ENCODE data around the gene CPLX4.

The CPLX4 gene

GRCh38 chr18:59272891-59273758 is 45.3 kb downstream of the CPLX4 start, which contains the start of gene RAX:
TSS of gene RAX (minus strand) at chr18:59273454. CDS start at chr18:59273206, 248 bp downstream.
- Histone ChIP-seq H3K9me2 (ENCODE audit: low read depth, low read length) (no peaks in the 10 kb centered on the region), H3K79me2 (ENCODE audit: insufficient read depth, low read length) (no peaks in the 10 kb centered on the region), H3F3A (ENCODE audit: insufficient read depth, low read length) (no peaks in the 10 kb centered on the region), H2AFZ (ENCODE audit: low read length) (no peak within 1 kb of the TSS), H3K27ac (ENCODE audit: low read depth, low read length, poor library complexity, severe bottlenecking) (no peak within 1 kb of the TSS), H4K20me1 (ENCODE audit: insufficient read depth, low read length) (no peaks in the 10 kb centered on the region), H3K4me1 (ENCODE audit: insufficient read depth, low read length, severe bottlenecking) (peaks cover 6% of the 10 kb centered on the region), H3K4me2 (ENCODE audit: low read length) (no peak within 1 kb of the TSS), H3K27me3 (ENCODE audit: insufficient read depth, low read length) (no peaks in the 10 kb centered on the region), H3K4me3 (ENCODE audit: low read depth, low read length, poor library complexity, severe bottlenecking) (no peak within 1 kb of the TSS), H3K36me3 (ENCODE audit: insufficient read depth, low read length) (no peaks in the 10 kb centered on the region), H3K9me3 (ENCODE audit: low read length) (no peaks in the 10 kb centered on the region), H3K9ac (ENCODE audit: low read length) (no peak within 1 kb of the TSS)
- TF ChIP-seq, protein P1, sequence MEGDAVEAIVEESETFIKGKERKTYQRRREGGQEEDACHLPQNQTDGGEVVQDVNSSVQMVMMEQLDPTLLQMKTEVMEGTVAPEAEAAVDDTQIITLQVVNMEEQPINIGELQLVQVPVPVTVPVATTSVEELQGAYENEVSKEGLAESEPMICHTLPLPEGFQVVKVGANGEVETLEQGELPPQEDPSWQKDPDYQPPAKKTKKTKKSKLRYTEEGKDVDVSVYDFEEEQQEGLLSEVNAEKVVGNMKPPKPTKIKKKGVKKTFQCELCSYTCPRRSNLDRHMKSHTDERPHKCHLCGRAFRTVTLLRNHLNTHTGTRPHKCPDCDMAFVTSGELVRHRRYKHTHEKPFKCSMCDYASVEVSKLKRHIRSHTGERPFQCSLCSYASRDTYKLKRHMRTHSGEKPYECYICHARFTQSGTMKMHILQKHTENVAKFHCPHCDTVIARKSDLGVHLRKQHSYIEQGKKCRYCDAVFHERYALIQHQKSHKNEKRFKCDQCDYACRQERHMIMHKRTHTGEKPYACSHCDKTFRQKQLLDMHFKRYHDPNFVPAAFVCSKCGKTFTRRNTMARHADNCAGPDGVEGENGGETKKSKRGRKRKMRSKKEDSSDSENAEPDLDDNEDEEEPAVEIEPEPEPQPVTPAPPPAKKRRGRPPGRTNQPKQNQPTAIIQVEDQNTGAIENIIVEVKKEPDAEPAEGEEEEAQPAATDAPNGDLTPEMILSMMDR (IDR thresholded peaks at IDR 0.05; ENCODE audit: low read length): no peak
- no peak for TF ChIP-seq EZH2 (IDR thresholded peaks at IDR 0.05; ENCODE audit: borderline replicate concordance, low read length)

DNA sequence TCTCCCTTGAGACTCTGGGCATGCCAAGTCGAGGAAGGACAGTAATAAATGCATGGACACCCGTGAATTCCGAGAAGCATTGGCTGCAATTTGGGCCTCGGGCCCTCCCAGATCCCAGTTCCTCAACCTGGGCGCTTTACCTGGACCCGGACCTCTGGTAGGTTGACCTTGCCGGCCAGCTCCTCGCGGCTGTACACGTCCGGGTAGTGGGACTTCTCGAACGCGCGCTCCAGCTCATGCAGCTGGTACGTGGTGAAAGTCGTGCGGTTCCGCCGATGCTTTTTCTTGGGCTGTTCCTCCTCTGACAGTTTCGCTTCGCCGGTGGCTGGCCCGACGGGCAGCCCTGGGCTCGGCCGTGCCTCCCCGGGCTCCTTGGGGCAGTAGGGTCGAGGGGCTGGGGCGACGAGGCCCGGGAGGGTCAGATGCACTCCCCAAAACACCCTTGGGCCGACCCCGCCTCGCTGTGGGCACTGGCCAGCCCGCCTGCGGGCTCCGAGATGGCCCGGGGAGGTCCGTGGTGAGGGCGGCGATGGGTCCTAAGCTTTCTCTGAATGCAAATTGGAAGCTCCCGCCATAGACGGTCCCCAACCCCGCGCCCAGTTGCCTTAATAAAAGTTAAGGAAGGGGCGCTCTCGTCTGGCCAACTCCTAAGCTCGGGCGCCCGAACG is 46.1 kb downstream of the CPLX4 start:
- Histone ChIP-seq H3K4me3 (ENCODE audit: low read depth, low read length, poor library complexity, severe bottlenecking) (no peak overlapping the region), H3K4me2 (ENCODE audit: low read length) (no peak overlapping the region), H3K9me2 (ENCODE audit: low read depth, low read length) (no peaks in the 10 kb centered on the region), H3K27ac (ENCODE audit: low read depth, low read length, poor library complexity, severe bottlenecking) (no peak overlapping the region), H4K20me1 (ENCODE audit: insufficient read depth, low read length) (no peaks in the 10 kb centered on the region), H3F3A (ENCODE audit: insufficient read depth, low read length) (no peaks in the 10 kb centered on the region), H3K27me3 (ENCODE audit: insufficient read depth, low read length) (0 out of 2 replicates have a peak, but pooled peaks cover 3% of the 10 kb centered on the region), H3K79me2 (ENCODE audit: insufficient read depth, low read length) (no peaks in the 10 kb centered on the region), H3K9me3 (ENCODE audit: low read length) (no peaks in the 10 kb centered on the region), H3K4me1 (ENCODE audit: insufficient read depth, low read length, severe bottlenecking) (peaks cover 6% of the 10 kb centered on the region), H3K9ac (ENCODE audit: low read length) (no peak overlapping the region), H3K36me3 (ENCODE audit: insufficient read depth, low read length) (no peaks in the 10 kb centered on the region), H2AFZ (ENCODE audit: low read length) (no peak overlapping the region)
- no peak for TF ChIP-seq EZH2 (IDR thresholded peaks at IDR 0.05; ENCODE audit: borderline replicate concordance, low read length)
- TF ChIP-seq, protein P1 (IDR thresholded peaks at IDR 0.05; ENCODE audit: low read length): no peak

- H3K9ac ChIP-seq (ENCODE audit: low read length): no peak overlapping the region
- no peak for TF ChIP-seq EZH2 (IDR thresholded peaks at IDR 0.05; ENCODE audit: borderline replicate concordance, low read length)
- TF ChIP-seq, protein P1 (IDR thresholded peaks at IDR 0.05; ENCODE audit: low read length): no peak
- no peaks in the 10 kb centered on the region for H3F3A ChIP-seq (ENCODE audit: insufficient read depth, low read length)
- no peaks in the 10 kb centered on the region for H3K36me3 ChIP-seq (ENCODE audit: insufficient read depth, low read length)
- no peak overlapping the region for H3K4me3 ChIP-seq (ENCODE audit: low read depth, low read length, poor library complexity, severe bottlenecking)
- H3K9me2 ChIP-seq (ENCODE audit: low read depth, low read length): no peaks in the 10 kb centered on the region
- H3K4me2 ChIP-seq (ENCODE audit: low read length): no peak overlapping the region
- H3K79me2 ChIP-seq (ENCODE audit: insufficient read depth, low read length): no peaks in the 10 kb centered on the region
- peaks cover 6% of the 10 kb centered on the region for H3K4me1 ChIP-seq (ENCODE audit: insufficient read depth, low read length, severe bottlenecking)
- H4K20me1 ChIP-seq (ENCODE audit: insufficient read depth, low read length): no peaks in the 10 kb centered on the region
- H2AFZ ChIP-seq (ENCODE audit: low read length): no peak overlapping the region
- H3K27me3 ChIP-seq (ENCODE audit: insufficient read depth, low read length): 0 out of 2 replicates have a peak, but pooled peaks cover 3% of the 10 kb centered on the region
- no peaks in the 10 kb centered on the region for H3K9me3 ChIP-seq (ENCODE audit: low read length)
- H3K27ac ChIP-seq (ENCODE audit: low read depth, low read length, poor library complexity, severe bottlenecking): no peak overlapping the region
These were observed 46.7 kb downstream of the CPLX4 start for GRCh38 chr18:59271606-59272220.
